ENCODE measurements around the gene CEACAM6.

The CEACAM6 gene

DNA sequence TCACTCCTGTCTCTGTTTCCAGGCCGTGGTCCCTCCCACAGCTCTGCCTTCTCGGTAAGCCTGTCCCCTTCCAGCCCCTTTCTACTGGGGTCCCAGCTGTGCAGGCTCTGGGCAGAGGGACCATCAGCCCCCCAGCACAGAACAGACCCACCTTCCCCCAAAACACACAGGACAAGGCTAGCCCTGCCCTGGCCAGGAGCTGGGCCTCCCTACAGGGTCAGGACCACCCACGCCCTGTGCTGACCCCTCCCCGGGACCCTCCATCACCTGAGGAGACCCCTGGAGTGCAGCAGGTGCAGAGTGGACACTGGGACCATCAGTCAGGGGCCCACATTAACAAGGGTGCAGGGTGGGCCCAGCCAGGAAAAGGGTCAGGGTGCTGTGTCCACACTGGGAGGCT, 55.0 kb downstream of the CEACAM6 start:
- Histone ChIP-seq H3K79me2 (ENCODE audit: insufficient read depth, low read length) (no peaks in the 10 kb centered on the region), H3K4me1 (ENCODE audit: insufficient read depth, low read length, severe bottlenecking) (no peaks in the 10 kb centered on the region), H3K9me3 (ENCODE audit: low read length) (no peaks in the 10 kb centered on the region), H3K4me3 (ENCODE audit: low read depth, low read length, poor library complexity, severe bottlenecking) (no peak overlapping the region), H3K4me2 (ENCODE audit: low read length) (no peak overlapping the region), H2AFZ (ENCODE audit: low read length) (no peak overlapping the region), H3K9me2 (ENCODE audit: low read depth, low read length) (no peaks in the 10 kb centered on the region), H4K20me1 (ENCODE audit: insufficient read depth, low read length) (no peaks in the 10 kb centered on the region), H3K27ac (ENCODE audit: low read depth, low read length, poor library complexity, severe bottlenecking) (no peak overlapping the region), H3K9ac (ENCODE audit: low read length) (no peak overlapping the region), H3F3A (ENCODE audit: insufficient read depth, low read length) (no peaks in the 10 kb centered on the region), H3K27me3 (ENCODE audit: insufficient read depth, low read length) (no peaks in the 10 kb centered on the region), H3K36me3 (ENCODE audit: insufficient read depth, low read length) (no peaks in the 10 kb centered on the region)
- TF ChIP-seq, protein P1, sequence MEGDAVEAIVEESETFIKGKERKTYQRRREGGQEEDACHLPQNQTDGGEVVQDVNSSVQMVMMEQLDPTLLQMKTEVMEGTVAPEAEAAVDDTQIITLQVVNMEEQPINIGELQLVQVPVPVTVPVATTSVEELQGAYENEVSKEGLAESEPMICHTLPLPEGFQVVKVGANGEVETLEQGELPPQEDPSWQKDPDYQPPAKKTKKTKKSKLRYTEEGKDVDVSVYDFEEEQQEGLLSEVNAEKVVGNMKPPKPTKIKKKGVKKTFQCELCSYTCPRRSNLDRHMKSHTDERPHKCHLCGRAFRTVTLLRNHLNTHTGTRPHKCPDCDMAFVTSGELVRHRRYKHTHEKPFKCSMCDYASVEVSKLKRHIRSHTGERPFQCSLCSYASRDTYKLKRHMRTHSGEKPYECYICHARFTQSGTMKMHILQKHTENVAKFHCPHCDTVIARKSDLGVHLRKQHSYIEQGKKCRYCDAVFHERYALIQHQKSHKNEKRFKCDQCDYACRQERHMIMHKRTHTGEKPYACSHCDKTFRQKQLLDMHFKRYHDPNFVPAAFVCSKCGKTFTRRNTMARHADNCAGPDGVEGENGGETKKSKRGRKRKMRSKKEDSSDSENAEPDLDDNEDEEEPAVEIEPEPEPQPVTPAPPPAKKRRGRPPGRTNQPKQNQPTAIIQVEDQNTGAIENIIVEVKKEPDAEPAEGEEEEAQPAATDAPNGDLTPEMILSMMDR (IDR thresholded peaks at IDR 0.05; ENCODE audit: low read length), result no peak
- no peak for TF ChIP-seq EZH2 (IDR thresholded peaks at IDR 0.05; ENCODE audit: borderline replicate concordance, low read length)

DNA sequence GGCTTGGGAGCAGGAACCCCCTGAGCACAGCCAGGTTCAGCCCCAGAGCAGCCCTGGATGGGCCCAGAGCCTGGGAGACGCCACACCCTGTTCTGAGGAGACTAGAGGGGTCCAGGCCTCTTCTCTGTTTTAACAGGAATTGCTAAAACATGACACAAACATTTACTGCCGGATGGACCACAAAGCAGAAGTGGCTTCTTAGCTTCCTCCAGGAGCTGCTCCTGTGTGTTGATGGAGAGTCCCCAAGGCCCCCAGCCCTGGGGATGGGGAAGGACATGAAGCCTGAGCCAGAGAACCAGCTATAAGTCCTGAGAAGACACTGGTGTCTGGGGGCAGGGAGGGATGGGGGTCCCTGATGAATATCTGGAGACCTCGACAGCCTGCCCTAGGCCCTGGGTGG, 55.7 kb downstream of the CEACAM6 start:
- Histone ChIP-seq H4K20me1 (ENCODE audit: insufficient read depth, low read length) (no peaks in the 10 kb centered on the region), H3K4me2 (ENCODE audit: low read length) (no peak overlapping the region), H3K36me3 (ENCODE audit: insufficient read depth, low read length) (no peaks in the 10 kb centered on the region), H3K27me3 (ENCODE audit: insufficient read depth, low read length) (no peaks in the 10 kb centered on the region), H3K4me3 (ENCODE audit: low read depth, low read length, poor library complexity, severe bottlenecking) (no peak overlapping the region), H3K9me2 (ENCODE audit: low read depth, low read length) (no peaks in the 10 kb centered on the region), H3K4me1 (ENCODE audit: insufficient read depth, low read length, severe bottlenecking) (no peaks in the 10 kb centered on the region), H3K79me2 (ENCODE audit: insufficient read depth, low read length) (no peaks in the 10 kb centered on the region), H3F3A (ENCODE audit: insufficient read depth, low read length) (no peaks in the 10 kb centered on the region), H3K9me3 (ENCODE audit: low read length) (no peaks in the 10 kb centered on the region), H3K9ac (ENCODE audit: low read length) (no peak overlapping the region), H2AFZ (ENCODE audit: low read length) (no peak overlapping the region), H3K27ac (ENCODE audit: low read depth, low read length, poor library complexity, severe bottlenecking) (no peak overlapping the region)
- TF ChIP-seq EZH2 (IDR thresholded peaks at IDR 0.05; ENCODE audit: borderline replicate concordance, low read length), result no peak
- TF ChIP-seq, protein P1 (IDR thresholded peaks at IDR 0.05; ENCODE audit: low read length), result no peak

DNA sequence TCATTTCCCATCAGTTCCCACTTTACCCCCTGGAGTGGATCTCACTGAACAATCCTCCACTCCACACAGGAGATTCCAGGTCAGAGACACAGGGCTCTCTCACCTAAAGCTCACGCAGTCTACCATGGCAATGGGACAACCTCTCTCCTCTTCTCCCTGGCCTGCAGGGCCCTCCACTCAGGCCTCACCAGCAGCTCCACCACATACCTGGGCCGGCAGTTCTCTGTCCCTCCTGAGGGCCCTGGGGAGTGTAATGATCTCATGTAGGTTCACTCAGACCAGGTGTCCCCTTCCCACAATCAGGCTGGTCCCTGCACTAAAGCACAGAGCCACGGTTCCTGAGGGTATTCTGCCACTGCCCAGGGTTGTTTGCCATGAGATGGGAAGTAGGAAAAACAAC, 56.7 kb downstream of the CEACAM6 start:
- H3K79me2 ChIP-seq (ENCODE audit: insufficient read depth, low read length), result no peaks in the 10 kb centered on the region
- H3K4me2 ChIP-seq (ENCODE audit: low read length), result no peak overlapping the region
- H3K27ac ChIP-seq (ENCODE audit: low read depth, low read length, poor library complexity, severe bottlenecking), result no peak overlapping the region
- no peak for TF ChIP-seq EZH2 (IDR thresholded peaks at IDR 0.05; ENCODE audit: borderline replicate concordance, low read length)
- TF ChIP-seq, protein P1 (IDR thresholded peaks at IDR 0.05; ENCODE audit: low read length), result no peak
- no peaks in the 10 kb centered on the region for H3K9me2 ChIP-seq (ENCODE audit: low read depth, low read length)
- no peaks in the 10 kb centered on the region for H3K36me3 ChIP-seq (ENCODE audit: insufficient read depth, low read length)
- H4K20me1 ChIP-seq (ENCODE audit: insufficient read depth, low read length), result no peaks in the 10 kb centered on the region
- H3F3A ChIP-seq (ENCODE audit: insufficient read depth, low read length), result no peaks in the 10 kb centered on the region
- no peaks in the 10 kb centered on the region for H3K4me1 ChIP-seq (ENCODE audit: insufficient read depth, low read length, severe bottlenecking)
- no peak overlapping the region for H3K9ac ChIP-seq (ENCODE audit: low read length)
- H3K9me3 ChIP-seq (ENCODE audit: low read length), result no peaks in the 10 kb centered on the region
- H2AFZ ChIP-seq (ENCODE audit: low read length), result no peak overlapping the region
- H3K27me3 ChIP-seq (ENCODE audit: insufficient read depth, low read length), result no peaks in the 10 kb centered on the region
- no peak overlapping the region for H3K4me3 ChIP-seq (ENCODE audit: low read depth, low read length, poor library complexity, severe bottlenecking)
